ENCODE data around the gene PARP3. TPM values are rescaled to one million over a fixed set of nuclear protein-coding genes. Genes with fewer than 3 reads are reported as not detected.
A peak's percentile ranks its signal among the peaks of the same experiment; 100 is the strongest.

The PARP3 gene
- total RNA-seq, 1 donor from 2014 or later = 4.8 TPM

- Histone ChIP-seq H3K36me3 (ENCODE audit: insufficient read depth, low read length) (peaks cover 11% of the 10 kb centered on the region), H3K4me2 (ENCODE audit: low read length) (no peak overlapping the region), H3K9me3 (ENCODE audit: insufficient read depth, low read depth, low read length) (no peaks in the 10 kb centered on the region), H3K27ac (ENCODE audit: low read depth, low read length) (no peak overlapping the region), H3K79me2 (ENCODE audit: insufficient read depth, low read length) (peaks cover 32% of the 10 kb centered on the region), H3K9ac (ENCODE audit: low read length) (no peak overlapping the region), H3K4me3 (ENCODE audit: insufficient read depth, low read depth, low read length) (no peak overlapping the region), H4K20me1 (ENCODE audit: insufficient read depth, low read length) (peaks cover 44% of the 10 kb centered on the region), H2AFZ (ENCODE audit: low read depth, low read length) (no peak overlapping the region), H3K27me3 (ENCODE audit: insufficient read depth, low read length) (no peaks in the 10 kb centered on the region), H3K4me1 (ENCODE audit: insufficient read depth, low read length) (peaks cover 13% of the 10 kb centered on the region)
- DNase-seq (ENCODE audit: low read depth) = no peak
- H3K9me3 Mint-ChIP-seq (ENCODE audit: unreplicated experiment) = no peaks in the 10 kb centered on the region
- H3K4me1 Mint-ChIP-seq (ENCODE audit: low read depth, unreplicated experiment) = peaks cover 6% of the 10 kb centered on the region
- peaks cover 27% of the 10 kb centered on the region for H3K36me3 Mint-ChIP-seq (ENCODE audit: low read depth, unreplicated experiment)
- no peak overlapping the region for H3K27ac Mint-ChIP-seq (ENCODE audit: unreplicated experiment)
- TF ChIP-seq EZH2 (IDR thresholded peaks at IDR 0.05; ENCODE audit: insufficient read depth, low read length) (no peak), CTCF (IDR thresholded peaks at IDR 0.05; ENCODE audit: insufficient read depth, low read depth, low read length) (no peak)
- no peak for FAIRE-seq
- H3K4me3 Mint-ChIP-seq (ENCODE audit: unreplicated experiment) = no peak overlapping the region
- H3K27me3 Mint-ChIP-seq (ENCODE audit: low read depth, unreplicated experiment) = no peaks in the 10 kb centered on the region
Observed at GRCh38 chr3:51935886-51936755, 6.0 kb upstream of the PARP3 start.

GRCh38 chr3:51937014-51937413, 5.1 kb upstream of the PARP3 start:
- peaks cover 38% of the 10 kb centered on the region for H3K79me2 ChIP-seq (ENCODE audit: insufficient read depth, low read length)
- no peak overlapping the region for H3K4me3 Mint-ChIP-seq (ENCODE audit: unreplicated experiment)
- DNase-seq (ENCODE audit: low read depth) (peak; percentile 16), FAIRE-seq (no peak)
- H3K36me3 ChIP-seq (ENCODE audit: insufficient read depth, low read length) = peaks cover 11% of the 10 kb centered on the region
- peaks cover 44% of the 10 kb centered on the region for H4K20me1 ChIP-seq (ENCODE audit: insufficient read depth, low read length)
- peaks cover 22% of the 10 kb centered on the region for H3K36me3 Mint-ChIP-seq (ENCODE audit: low read depth, unreplicated experiment)
- no peak for TF ChIP-seq CTCF (IDR thresholded peaks at IDR 0.05; ENCODE audit: insufficient read depth, low read depth, low read length)
- TF ChIP-seq EZH2 (IDR thresholded peaks at IDR 0.05; ENCODE audit: insufficient read depth, low read length) = no peak
- H3K9ac ChIP-seq (ENCODE audit: low read length) = no peak overlapping the region
- no peak overlapping the region for H3K4me2 ChIP-seq (ENCODE audit: low read length)
- peaks cover 6% of the 10 kb centered on the region for H3K4me1 Mint-ChIP-seq (ENCODE audit: low read depth, unreplicated experiment)
- H3K27ac Mint-ChIP-seq (ENCODE audit: unreplicated experiment) = no peak overlapping the region
- no peaks in the 10 kb centered on the region for H3K27me3 Mint-ChIP-seq (ENCODE audit: low read depth, unreplicated experiment)
- H3K4me1 ChIP-seq (ENCODE audit: insufficient read depth, low read length) = peaks cover 14% of the 10 kb centered on the region
- H3K9me3 Mint-ChIP-seq (ENCODE audit: unreplicated experiment) = no peaks in the 10 kb centered on the region
- no peaks in the 10 kb centered on the region for H3K9me3 ChIP-seq (ENCODE audit: insufficient read depth, low read depth, low read length)
- no peak overlapping the region for H3K27ac ChIP-seq (ENCODE audit: low read depth, low read length)
- H3K27me3 ChIP-seq (ENCODE audit: insufficient read depth, low read length) = no peaks in the 10 kb centered on the region
- no peak overlapping the region for H3K4me3 ChIP-seq (ENCODE audit: insufficient read depth, low read depth, low read length)
- no peak overlapping the region for H2AFZ ChIP-seq (ENCODE audit: low read depth, low read length)

All from astrocyte (in vitro differentiated cells and primary cell).